ENCODE data around the gene TCF7L1.

- TF ChIP-seq POLR2A (IDR thresholded peaks at IDR 0.05) (no peak), CTCF (IDR thresholded peaks at IDR 0.05) (no peak)
Observed at GRCh38 chr2:85254540-85255300, 121.5 kb downstream of the TCF7L1 start.

All from right lobe of liver (tissue), 4 donors.